Stomach (tissue), 9 donors: ENCODE data around the gene SF3B3. TPM values are rescaled to one million over a fixed set of nuclear protein-coding genes. Genes with fewer than 3 reads are reported as not detected.
A peak's percentile ranks its signal among the peaks of the same experiment; 100 is the strongest.

Source experiments
- DNase-seq, 2 donors: peaks; one replicate each; pipeline versions ENCODE4 v3.0.0 to v3.0.0-alpha.2; 2013 to 2019
- H3K27ac ChIP-seq, 5 donors: fragments of 200-600 bp in 4 of 5; sonication (generic) in 4 of 5; one replicate each; pipeline ENCODE4 v1.5.1; 2013 to 2019; ENCODE audit warnings: mild to moderate bottlenecking in 1 of 5, moderate library complexity in 1 of 5
- H3K27me3 ChIP-seq, 3 donors: fragments of 200-600 bp; sonication (generic); one replicate each; pipeline ENCODE4 v1.5.1; 2017 to 2019; ENCODE audit warnings: mixed run types in 1 of 3
- H3K36me3 ChIP-seq, 4 donors: fragments of 200-600 bp; sonication (generic); 1 replicate in 3 of 4; 2 replicates in 1 of 4; pipeline ENCODE4 v1.5.1; 2016 to 2019
- H3K4me1 ChIP-seq, 4 donors: fragments of 200-600 bp; sonication (generic); one replicate each; pipeline ENCODE4 v1.5.1; 2016 to 2019
- H3K4me3 ChIP-seq, 4 donors: fragments of 200-600 bp; sonication (generic) in 3 of 4; one replicate each; pipeline ENCODE4 v1.5.1; 2016 to 2019; ENCODE audit warnings: mild to moderate bottlenecking in 1 of 4
- H3K9me3 ChIP-seq, 4 donors: fragments of 200-600 bp; sonication (generic); one replicate each; pipeline ENCODE4 v1.5.1; 2016 to 2019
- EP300 ChIP-seq: sonication (generic); formaldehyde crosslinking; IDR thresholded peaks from one replicate; pipeline ENCODE4 v1.6.1; 2017; ENCODE audit warnings: antibody characterized with exemption
- POLR2A ChIP-seq, 4 donors: fragments of 450-650 bp; IDR thresholded peaks; one replicate each; pipeline ENCODE4 v1.6.1; 2016; ENCODE audit warnings: antibody characterized with exemption in 4 of 4, control low read depth in 2 of 4, mild to moderate bottlenecking in 1 of 4, moderate library complexity in 1 of 4
- POLR2AphosphoS5 ChIP-seq, 3 donors: sonication (generic); formaldehyde crosslinking; IDR thresholded peaks; one replicate each; pipeline ENCODE4 v1.6.1; 2016; ENCODE audit warnings: antibody characterized with exemption in 3 of 3
- WGBS, 5 donors: extraction: QIAGEN DNeasy Blood & Tissue Kit in 3 of 5; methylation state at CpG; one replicate each; pipeline versions ENCODE4 v1.1.5 to v1.1.7; 2013 to 2018; 5-methylcytosine and 5-hydroxymethylcytosine counted together
- intact Hi-C: fragments of 100-400 bp; cut with DNase I; formaldehyde crosslinking; loops from one replicate; pipeline ENCODE4 v1.15.1; 2023; ENCODE audit warnings: low total_unique reads
- polyA plus RNA-seq, 3 donors: library from polyadenylated mRNA; stranded (reverse); fragments of 200-250 nt; gene quantifications; one replicate each; pipeline ENCODE4 v1.2.3, GENCODE V29; 2013
- total RNA-seq, 5 donors: library from RNA; depleted of rRNA; stranded (reverse); fragments of >200 nt; gene quantifications; one replicate each; pipeline versions ENCODE4 v1.1.0 to v1.2.3, GENCODE V29; 2014 to 2016
- TF ChIP-seq, protein P1 (sequence below), 7 experiments: fragments of 450-650 bp in 4 of 7; fragments of 200-600 bp in 3 of 7; sonication (generic) in 3 of 7; IDR thresholded peaks; one replicate each; pipeline ENCODE4 v1.5.1; 2016 to 2019; ENCODE audit warnings: antibody characterized with exemption in 7 of 7, control low read depth in 2 of 7, mild to moderate bottlenecking in 1 of 7
- donor health status: healthy with polysubstance abuse.
- donor health status: Bipolar disorder and iron deficiency.
- donor health status: healthy.

The SF3B3 gene
- total and polyA plus RNA-seq, 8 donors = 30.8 to 141 (median 79.8) TPM

DNA sequence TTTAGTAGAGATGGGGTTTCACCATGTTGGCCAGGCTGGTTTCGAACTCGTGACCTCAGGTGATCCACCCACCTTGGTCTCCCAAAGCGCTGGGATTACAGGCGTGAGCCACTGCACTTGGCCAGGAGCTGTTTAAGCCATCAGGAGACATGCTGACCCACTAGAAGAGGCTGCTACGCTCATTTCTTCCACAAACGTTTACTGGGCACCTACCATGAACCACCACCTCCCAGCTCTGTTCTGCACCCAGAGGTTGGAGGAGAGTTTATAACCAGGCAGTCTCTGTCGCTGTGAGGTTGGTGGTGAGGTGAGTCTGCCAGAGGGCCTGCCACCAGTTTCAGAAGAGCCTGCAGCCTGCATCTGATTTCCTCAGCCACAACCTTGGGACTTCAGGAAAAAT lies 51.8 kb downstream of the SF3B3 start:
- H3K36me3 ChIP-seq = peaks cover 26 to 51% (median 49%) of the 10 kb centered on the region in 4 donors
- intact Hi-C loops = no loop called here
- DNase-seq = no peak
- H3K9me3 ChIP-seq = no peaks in the 10 kb centered on the region
- H3K4me3 ChIP-seq = no peak overlapping the region
- H3K4me1 ChIP-seq = peaks cover 16 to 58% (median 38%) of the 10 kb centered on the region in 4 donors
- no peak overlapping the region for H3K27ac ChIP-seq
- TF ChIP-seq POLR2AphosphoS5 (IDR thresholded peaks at IDR 0.05) (no peak), POLR2A (IDR thresholded peaks at IDR 0.05) (no peak), EP300 (no peak)
- TF ChIP-seq, protein P1, sequence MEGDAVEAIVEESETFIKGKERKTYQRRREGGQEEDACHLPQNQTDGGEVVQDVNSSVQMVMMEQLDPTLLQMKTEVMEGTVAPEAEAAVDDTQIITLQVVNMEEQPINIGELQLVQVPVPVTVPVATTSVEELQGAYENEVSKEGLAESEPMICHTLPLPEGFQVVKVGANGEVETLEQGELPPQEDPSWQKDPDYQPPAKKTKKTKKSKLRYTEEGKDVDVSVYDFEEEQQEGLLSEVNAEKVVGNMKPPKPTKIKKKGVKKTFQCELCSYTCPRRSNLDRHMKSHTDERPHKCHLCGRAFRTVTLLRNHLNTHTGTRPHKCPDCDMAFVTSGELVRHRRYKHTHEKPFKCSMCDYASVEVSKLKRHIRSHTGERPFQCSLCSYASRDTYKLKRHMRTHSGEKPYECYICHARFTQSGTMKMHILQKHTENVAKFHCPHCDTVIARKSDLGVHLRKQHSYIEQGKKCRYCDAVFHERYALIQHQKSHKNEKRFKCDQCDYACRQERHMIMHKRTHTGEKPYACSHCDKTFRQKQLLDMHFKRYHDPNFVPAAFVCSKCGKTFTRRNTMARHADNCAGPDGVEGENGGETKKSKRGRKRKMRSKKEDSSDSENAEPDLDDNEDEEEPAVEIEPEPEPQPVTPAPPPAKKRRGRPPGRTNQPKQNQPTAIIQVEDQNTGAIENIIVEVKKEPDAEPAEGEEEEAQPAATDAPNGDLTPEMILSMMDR (IDR thresholded peaks at IDR 0.05) = no peak
- 78 to 88% (median 82%) methylated on average over 6 to 7 of the region's 7 CpGs for WGBS, 5 donors
- no peaks in the 10 kb centered on the region for H3K27me3 ChIP-seq

- 52 to 57% (median 55%) methylated on average over 10 of the region's 10 CpGs for WGBS, 5 donors
- peaks cover 17 to 59% (median 38%) of the 10 kb centered on the region in 4 donors for H3K4me1 ChIP-seq
- peak in 1 of 2 donors; percentile 56 for DNase-seq
- H3K36me3 ChIP-seq = peaks cover 13 to 39% (median 37%) of the 10 kb centered on the region in 4 donors
- no peaks in the 10 kb centered on the region for H3K9me3 ChIP-seq
- peak overlapping the region in 2 of 5 donors; percentile 16 to 24 for H3K27ac ChIP-seq
- no peak for TF ChIP-seq POLR2A (IDR thresholded peaks at IDR 0.05)
- TF ChIP-seq EP300 = no peak
- TF ChIP-seq POLR2AphosphoS5 (IDR thresholded peaks at IDR 0.05) = peak in 1 of 3 donors; percentile 32
- H3K4me3 ChIP-seq = no peak overlapping the region
- no peaks in the 10 kb centered on the region for H3K27me3 ChIP-seq
- intact Hi-C loops = no loop called here
Measured at GRCh38 chr16:70576431-70577255, 53.0 kb downstream of the SF3B3 start.

DNA sequence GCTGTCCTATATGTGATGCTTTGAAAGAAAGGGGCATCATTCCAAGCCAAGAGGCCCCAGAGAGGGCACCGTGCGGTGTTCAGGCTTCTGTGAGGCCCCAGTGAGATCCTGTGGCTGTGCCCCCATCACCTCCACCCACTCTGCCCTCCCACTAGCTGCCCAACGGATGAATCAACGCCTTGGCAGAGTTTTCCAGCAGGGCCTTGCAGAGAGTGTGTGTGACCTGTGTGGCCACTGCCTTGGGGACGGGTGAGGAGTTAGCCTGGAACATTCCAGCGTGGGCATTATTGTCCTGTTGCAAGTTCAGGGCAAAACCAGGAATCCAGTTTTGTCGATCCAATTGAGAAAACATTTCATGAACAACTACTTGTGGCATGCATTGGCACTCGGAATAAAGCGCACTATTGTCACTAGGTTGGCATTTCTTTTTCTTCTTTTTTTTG lies 53.7 kb downstream of the SF3B3 start:
- WGBS, 5 donors = 51 to 61% (median 57%) methylated on average over 9 of the region's 9 CpGs

DNA sequence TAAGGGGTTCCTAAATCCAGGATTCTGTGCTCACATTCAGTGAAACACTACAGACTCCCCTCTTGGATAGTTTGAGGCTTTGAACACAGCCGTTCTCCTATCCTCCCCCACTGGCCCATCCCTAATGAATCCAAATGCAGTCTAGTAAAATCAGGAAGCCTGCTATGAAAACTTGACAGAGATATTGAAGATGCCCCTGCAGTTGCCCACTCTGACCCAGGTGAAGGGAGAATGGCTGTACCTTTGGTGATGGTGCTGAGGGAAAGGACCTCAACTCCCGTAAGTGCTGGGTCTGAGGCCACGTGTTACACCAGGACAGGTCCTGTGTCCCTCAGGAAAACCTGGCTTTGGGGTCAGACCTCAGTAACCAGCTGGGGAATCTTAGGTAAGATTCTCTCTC lies 54.4 kb downstream of the SF3B3 start:
- Histone ChIP-seq H3K4me3 (no peak overlapping the region), H3K9me3 (no peaks in the 10 kb centered on the region), H3K27ac (no peak overlapping the region), H3K36me3 (peaks cover 0 to 25% (median 23%) of the 10 kb centered on the region in 4 donors), H3K4me1 (peaks cover 17 to 47% (median 31%) of the 10 kb centered on the region in 4 donors), H3K27me3 (no peaks in the 10 kb centered on the region)
- no peak for DNase-seq
- whole genome bisulfite sequencing, 5 donors = 72 to 86% (median 75%) methylated on average over 3 of the region's 3 CpGs
- TF ChIP-seq POLR2AphosphoS5 (IDR thresholded peaks at IDR 0.05) (no peak), EP300 (no peak), POLR2A (IDR thresholded peaks at IDR 0.05) (no peak)
- TF ChIP-seq, protein P1 (IDR thresholded peaks at IDR 0.05) = no peak
- intact Hi-C loops = no loop called here

More for the DNA sequence above, 53.7 kb downstream of the SF3B3 start:
- Histone ChIP-seq H3K9me3 (no peaks in the 10 kb centered on the region), H3K4me3 (no peak overlapping the region), H3K4me1 (peaks cover 17 to 54% (median 35%) of the 10 kb centered on the region in 4 donors), H3K36me3 (peaks cover 7 to 32% (median 30%) of the 10 kb centered on the region in 4 donors), H3K27ac (peak overlapping the region in 1 of 5 donors; percentile 24), H3K27me3 (no peaks in the 10 kb centered on the region)
- DNase-seq = no peak
- TF ChIP-seq POLR2A (IDR thresholded peaks at IDR 0.05) (no peak), EP300 (no peak), POLR2AphosphoS5 (IDR thresholded peaks at IDR 0.05) (no peak)
- TF ChIP-seq, protein P1 (IDR thresholded peaks at IDR 0.05) = no peak
- intact Hi-C loops = no loop called here
